GM21786 (cell line): Measurements from ENCODE around the gene GPR18.
"Not testable (repeated sequence)": the region's sequence is repeated elsewhere in the genome, so short reads cannot be mapped to it uniquely, and the experiment has no call there.

Experiments used
- ATAC-seq: cut with Tn5 transposase; IDR thresholded peaks from one replicate; pipeline ENCODE4 v1.9.1; 2021; ENCODE audit not compliant: unreplicated experiment

GPR18 gene

GRCh38 chr13:99268822-99269221 is 10.6 kb upstream of the GPR18 start:
- no peak for ATAC-seq

- ATAC-seq = no peak
Observed at GRCh38 chr13:99267927-99268326, 9.7 kb upstream of the GPR18 start.

- no peak for ATAC-seq
Observed at GRCh38 chr13:99266827-99267226, 8.6 kb upstream of the GPR18 start.

- ATAC-seq = no peak
Observed at GRCh38 chr13:99265821-99266426, 7.7 kb upstream of the GPR18 start.

GRCh38 chr13:99265162-99265800 is 7.1 kb upstream of the GPR18 start:
- no peak for ATAC-seq

- no peak for ATAC-seq
Observed at GRCh38 chr13:99264051-99264450, 5.9 kb upstream of the GPR18 start.

GRCh38 chr13:99263126-99263785 is 5.1 kb upstream of the GPR18 start:
- ATAC-seq = no peak

GRCh38 chr13:99261059-99261458 is 2.9 kb upstream of the GPR18 start:
- no peak for ATAC-seq

- ATAC-seq = no peak
Observed at GRCh38 chr13:99260216-99260615, 2.0 kb upstream of the GPR18 start.

GRCh38 chr13:99258946-99259345 is 767 bp upstream of the GPR18 start:
- ATAC-seq = peak; percentile 48

GRCh38 chr13:99257291-99257690 is 888 bp downstream of the GPR18 start:
- ATAC-seq = no peak

GRCh38 chr13:99256709-99257108 is 1.5 kb downstream of the GPR18 start:
- ATAC-seq = no peak

- ATAC-seq = no peak
Observed at GRCh38 chr13:99256283-99256682, 1.9 kb downstream of the GPR18 start.

GRCh38 chr13:99255271-99255670 is 2.9 kb downstream of the GPR18 start:
- ATAC-seq = no peak

- no peak for ATAC-seq
Observed at GRCh38 chr13:99254830-99255229, 3.3 kb downstream of the GPR18 start.

- ATAC-seq = no peak
Observed at GRCh38 chr13:99251921-99252320, 6.3 kb downstream of the GPR18 start.

- ATAC-seq = no peak
Observed at GRCh38 chr13:99250982-99251825, 7.0 kb downstream of the GPR18 start.

GRCh38 chr13:99249606-99250005 is 8.6 kb downstream of the GPR18 start:
- not testable (repeated sequence) for ATAC-seq

- ATAC-seq = not testable (repeated sequence)
Observed at GRCh38 chr13:99249178-99249577, 9.0 kb downstream of the GPR18 start.

GRCh38 chr13:99246100-99246499 is 12.1 kb downstream of the GPR18 start:
- no peak for ATAC-seq

- peak; percentile 72 for ATAC-seq
Observed at GRCh38 chr13:99237981-99238662, 20.1 kb downstream of the GPR18 start.
